Chondrocyte (in vitro differentiated cells): ENCODE measurements around the gene FAM229B. TPM values are rescaled to one million over a fixed set of nuclear protein-coding genes. Genes with fewer than 3 reads are reported as not detected.
"Not testable (repeated sequence)": the region's sequence is repeated elsewhere in the genome, so short reads cannot be mapped to it uniquely, and the experiment has no call there.

ENCODE experiments used
- DNase-seq: peaks from one replicate; pipeline ENCODE4 v3.0.0; 2021; ENCODE audit warnings: mixed read lengths, low spot score
- H3K27ac Mint-ChIP-seq: one replicate; pipeline ENCODE4 v1.8.0; 2021; ENCODE audit warnings: mild to moderate bottlenecking, moderate library complexity, mixed read lengths; ENCODE audit not compliant: unreplicated experiment
- H3K27me3 Mint-ChIP-seq: 2 replicates; pipeline ENCODE4 v1.8.0; 2021; ENCODE audit warnings: low read depth, mixed read lengths
- H3K36me3 Mint-ChIP-seq: 2 replicates; pipeline ENCODE4 v1.8.0; 2021; ENCODE audit warnings: low read depth, mixed read lengths
- H3K4me1 Mint-ChIP-seq: 2 replicates; pipeline ENCODE4 v1.8.0; 2021; ENCODE audit warnings: low read depth, mild to moderate bottlenecking, mixed read lengths
- H3K4me3 Mint-ChIP-seq: one replicate; pipeline ENCODE4 v1.8.0; 2021; ENCODE audit warnings: mild to moderate bottlenecking, moderate library complexity, mixed read lengths; ENCODE audit not compliant: unreplicated experiment
- H3K9me3 Mint-ChIP-seq: 2 replicates; pipeline ENCODE4 v1.8.0; 2021; ENCODE audit warnings: low read depth, mixed read lengths
- CTCF ChIP-seq: fragments of 200-600 bp; sonication (generic); IDR thresholded peaks from 2 replicates; pipeline ENCODE4 v1.5.0; 2021; ENCODE audit warnings: antibody characterized with exemption, mild to moderate bottlenecking, moderate library complexity
- total RNA-seq: library from RNA; stranded (reverse); gene quantifications from 3 replicates; pipeline ENCODE4 v1.2.1, GENCODE V29; 2021

The FAM229B gene
- total RNA-seq, 1 donor from 2014 or later = 25.7 TPM

DNA sequence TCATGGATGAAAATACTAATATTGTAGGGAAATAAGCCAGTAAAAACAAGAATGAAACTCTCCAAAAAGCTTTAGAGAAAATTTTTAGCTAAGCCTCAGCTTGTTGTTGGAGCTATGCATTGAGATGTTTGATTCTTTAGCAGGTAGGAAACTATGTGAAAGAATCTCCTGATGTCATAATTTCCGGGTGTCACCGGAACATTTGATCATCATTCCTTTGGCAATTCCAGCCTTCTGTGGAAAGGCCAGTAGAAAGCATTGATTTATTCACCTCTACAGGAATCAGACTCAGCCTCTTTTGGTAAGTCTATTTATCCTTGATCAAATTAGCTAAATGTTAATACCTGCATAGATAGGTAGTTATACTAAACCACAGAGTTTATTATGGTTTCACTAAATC is 9.5 kb downstream of the FAM229B start:
- no peak for DNase-seq
- Mint-ChIP-seq H3K9me3 (no peaks in the 10 kb centered on the region), H3K36me3 (peaks cover 17% of the 10 kb centered on the region), H3K4me3 (no peak overlapping the region), H3K4me1 (peaks cover 2% of the 10 kb centered on the region), H3K27me3 (no peaks in the 10 kb centered on the region), H3K27ac (no peak overlapping the region)
- no peak for TF ChIP-seq CTCF

GRCh38 chr6:112100561-112100960 is 13.2 kb downstream of the FAM229B start:
- Mint-ChIP-seq H3K4me1 (peaks cover 3% of the 10 kb centered on the region), H3K36me3 (peaks cover 30% of the 10 kb centered on the region), H3K27ac (no peak overlapping the region), H3K9me3 (peaks cover 4% of the 10 kb centered on the region), H3K27me3 (no peaks in the 10 kb centered on the region), H3K4me3 (no peak overlapping the region)
- no peak for TF ChIP-seq CTCF
- DNase-seq = no peak

DNA sequence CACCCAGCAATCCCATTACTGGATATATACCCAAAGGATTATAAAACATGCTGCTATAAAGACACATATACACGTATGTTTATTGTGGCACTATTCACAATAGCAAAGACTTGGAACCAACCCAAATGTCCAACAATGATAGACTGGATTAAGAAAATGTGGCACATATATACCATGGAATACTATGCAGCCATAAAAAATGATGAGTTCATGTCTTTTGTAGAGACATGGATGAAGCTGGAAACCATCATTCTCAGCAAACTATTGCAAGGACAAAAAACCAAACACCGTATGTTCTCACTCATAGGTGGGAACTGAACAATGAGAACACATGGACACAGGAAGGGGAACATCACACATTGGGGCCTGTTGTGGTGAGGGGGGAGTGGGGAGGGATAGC is 18.6 kb downstream of the FAM229B start:
- H3K4me1 Mint-ChIP-seq, H3K27ac Mint-ChIP-seq, H3K4me3 Mint-ChIP-seq, H3K9me3 Mint-ChIP-seq, H3K27me3 Mint-ChIP-seq, DNase-seq: not testable (repeated sequence)
- peaks cover 36% of the 10 kb centered on the region for H3K36me3 Mint-ChIP-seq

- Mint-ChIP-seq H3K9me3 (peaks cover 8% of the 10 kb centered on the region), H3K4me3 (no peak overlapping the region), H3K4me1 (peaks cover 6% of the 10 kb centered on the region), H3K36me3 (peaks cover 36% of the 10 kb centered on the region), H3K27ac (no peak overlapping the region), H3K27me3 (no peaks in the 10 kb centered on the region)
- DNase-seq = no peak
- no peak for TF ChIP-seq CTCF
Measured at GRCh38 chr6:112106562-112106961, 19.2 kb downstream of the FAM229B start.

- Mint-ChIP-seq H3K27ac (no peak overlapping the region), H3K27me3 (no peaks in the 10 kb centered on the region), H3K4me3 (no peak overlapping the region), H3K4me1 (peaks cover 3% of the 10 kb centered on the region), H3K9me3 (peaks cover 8% of the 10 kb centered on the region), H3K36me3 (peaks cover 37% of the 10 kb centered on the region)
- TF ChIP-seq CTCF = no peak
- no peak for DNase-seq
Measured at GRCh38 chr6:112109262-112109661, 21.9 kb downstream of the FAM229B start.

DNA sequence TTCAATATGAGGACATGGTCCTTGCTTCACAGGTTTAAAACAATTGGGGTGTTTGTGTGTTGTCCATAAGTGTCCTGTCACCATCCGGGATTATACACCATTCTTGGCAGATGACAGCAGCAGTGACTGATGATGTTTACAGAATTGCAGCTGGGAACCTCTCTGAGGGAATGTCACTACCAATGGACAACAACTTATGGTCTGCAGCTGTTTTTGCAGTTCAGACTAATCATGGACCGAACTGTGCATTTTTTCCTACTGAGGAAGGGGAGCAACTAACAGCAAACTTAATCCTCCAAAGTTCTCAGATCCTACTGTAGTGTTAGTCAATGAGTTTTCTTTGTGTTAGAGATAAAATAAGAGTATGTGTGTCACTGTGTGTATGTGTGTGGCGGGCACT is 26.0 kb downstream of the FAM229B start:
- Mint-ChIP-seq H3K4me3 (no peak overlapping the region), H3K9me3 (no peaks in the 10 kb centered on the region), H3K4me1 (peaks cover 10% of the 10 kb centered on the region), H3K27me3 (no peaks in the 10 kb centered on the region), H3K36me3 (peaks cover 33% of the 10 kb centered on the region), H3K27ac (no peak overlapping the region)
- no peak for DNase-seq
- TF ChIP-seq CTCF = no peak
